Peyer's patch (tissue), 4 donors: Measurements from ENCODE around the gene COPZ2. TPM values are rescaled to one million over a fixed set of nuclear protein-coding genes. Genes with fewer than 3 reads are reported as not detected.

Source experiments
- DNase-seq, 3 donors: peaks; one replicate each; pipeline ENCODE4 v3.0.0-alpha.2; 2017 to 2019
- H3K27ac ChIP-seq, 4 donors: fragments of 200-600 bp; sonication (generic); one replicate each; pipeline ENCODE4 v1.5.1; 2016 to 2019
- H3K27me3 ChIP-seq, 2 donors: fragments of 200-600 bp; sonication (generic); one replicate each; pipeline ENCODE4 v1.5.1; 2019
- H3K36me3 ChIP-seq, 3 donors: fragments of 200-600 bp; sonication (generic); one replicate each; pipeline ENCODE4 v1.5.1; 2016 to 2019
- H3K4me1 ChIP-seq, 4 donors: fragments of 200-600 bp; sonication (generic); one replicate each; pipeline ENCODE4 v1.5.1; 2016 to 2019
- H3K4me3 ChIP-seq, 4 donors: fragments of 200-600 bp; sonication (generic); 1 replicate in 3 of 4; 2 replicates in 1 of 4; pipeline ENCODE4 v1.5.1; 2016 to 2019; ENCODE audit warnings: mild to moderate bottlenecking in 1 of 4
- H3K9me3 ChIP-seq, 4 donors: fragments of 200-600 bp; sonication (generic); one replicate each; pipeline ENCODE4 v1.5.1; 2016 to 2019; ENCODE audit warnings: mild to moderate bottlenecking in 1 of 4
- POLR2A ChIP-seq, 2 donors: fragments of 450-650 bp; IDR thresholded peaks; one replicate each; pipeline ENCODE4 v1.5.1; 2017; ENCODE audit warnings: antibody characterized with exemption in 2 of 2, mild to moderate bottlenecking in 2 of 2, moderate library complexity in 2 of 2
- total RNA-seq, 4 donors: library from RNA; depleted of rRNA; stranded (reverse); fragments of >200 nt; gene quantifications; one replicate each; pipeline ENCODE4 v1.1.0, GENCODE V29; 2016
- TF ChIP-seq, protein P1 (sequence below), 6 experiments: fragments of 450-650 bp in 4 of 6; fragments of 200-600 bp in 2 of 6; sonication (generic) in 1 of 6; IDR thresholded peaks; one replicate each; pipeline ENCODE4 v1.5.1; 2017 to 2019; ENCODE audit warnings: antibody characterized with exemption in 6 of 6, mild to moderate bottlenecking in 3 of 6, moderate library complexity in 1 of 6

Gene COPZ2
- total RNA-seq, 4 donors from 2014 or later: 2.2 to 27.2 (median 7.0) TPM

DNA sequence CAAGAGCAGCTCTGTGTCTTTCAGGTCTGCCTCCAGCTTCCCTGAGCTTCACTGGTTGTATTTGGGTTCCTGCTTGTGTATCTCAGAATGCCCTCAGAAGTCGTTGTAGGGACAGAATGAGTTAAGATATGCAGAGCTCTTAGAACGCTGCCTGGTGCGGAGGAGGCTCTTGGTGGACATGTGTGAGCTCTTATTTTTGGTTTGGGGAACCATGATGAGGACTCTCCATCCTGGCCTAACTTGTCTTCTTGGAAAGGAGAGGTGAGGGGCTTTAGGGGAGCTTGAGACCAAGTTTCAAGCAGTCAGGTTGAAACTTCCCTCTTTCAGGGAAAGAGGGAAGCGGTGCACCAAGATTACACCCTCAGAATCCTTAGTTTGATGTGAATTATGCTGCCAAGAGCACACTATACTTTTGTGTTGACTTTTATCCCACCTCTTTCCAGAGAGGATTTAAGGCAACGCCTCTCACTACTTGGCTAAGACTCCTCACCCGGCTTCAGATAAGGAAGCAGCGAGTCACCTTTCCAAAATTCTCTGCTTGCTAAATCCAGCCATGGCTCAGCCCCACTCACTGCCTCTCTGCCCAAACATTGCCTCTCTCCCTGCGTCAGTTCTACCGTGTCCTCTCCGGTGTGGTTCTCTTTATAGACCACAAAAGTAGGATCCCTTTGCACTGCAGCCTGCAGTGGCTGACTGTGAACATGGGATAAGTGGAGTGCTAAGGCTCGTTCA, 53.9 kb downstream of the COPZ2 start:
- TF ChIP-seq, protein P1, sequence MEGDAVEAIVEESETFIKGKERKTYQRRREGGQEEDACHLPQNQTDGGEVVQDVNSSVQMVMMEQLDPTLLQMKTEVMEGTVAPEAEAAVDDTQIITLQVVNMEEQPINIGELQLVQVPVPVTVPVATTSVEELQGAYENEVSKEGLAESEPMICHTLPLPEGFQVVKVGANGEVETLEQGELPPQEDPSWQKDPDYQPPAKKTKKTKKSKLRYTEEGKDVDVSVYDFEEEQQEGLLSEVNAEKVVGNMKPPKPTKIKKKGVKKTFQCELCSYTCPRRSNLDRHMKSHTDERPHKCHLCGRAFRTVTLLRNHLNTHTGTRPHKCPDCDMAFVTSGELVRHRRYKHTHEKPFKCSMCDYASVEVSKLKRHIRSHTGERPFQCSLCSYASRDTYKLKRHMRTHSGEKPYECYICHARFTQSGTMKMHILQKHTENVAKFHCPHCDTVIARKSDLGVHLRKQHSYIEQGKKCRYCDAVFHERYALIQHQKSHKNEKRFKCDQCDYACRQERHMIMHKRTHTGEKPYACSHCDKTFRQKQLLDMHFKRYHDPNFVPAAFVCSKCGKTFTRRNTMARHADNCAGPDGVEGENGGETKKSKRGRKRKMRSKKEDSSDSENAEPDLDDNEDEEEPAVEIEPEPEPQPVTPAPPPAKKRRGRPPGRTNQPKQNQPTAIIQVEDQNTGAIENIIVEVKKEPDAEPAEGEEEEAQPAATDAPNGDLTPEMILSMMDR (IDR thresholded peaks at IDR 0.05): no peak
- TF ChIP-seq POLR2A (IDR thresholded peaks at IDR 0.05): no peak
- no peak overlapping the region for H3K4me3 ChIP-seq
- no peaks in the 10 kb centered on the region for H3K9me3 ChIP-seq
- H3K4me1 ChIP-seq: no peaks in the 10 kb centered on the region
- H3K27me3 ChIP-seq: no peaks in the 10 kb centered on the region
- H3K36me3 ChIP-seq: peaks cover 0 to 57% (median 0%) of the 10 kb centered on the region in 3 donors
- no peak overlapping the region for H3K27ac ChIP-seq
- DNase-seq: no peak

GRCh38 chr17:47982645-47983390, 54.8 kb downstream of the COPZ2 start:
- Histone ChIP-seq H3K4me1 (no peaks in the 10 kb centered on the region), H3K9me3 (no peaks in the 10 kb centered on the region), H3K36me3 (peaks cover 0 to 65% (median 0%) of the 10 kb centered on the region in 3 donors), H3K27me3 (no peaks in the 10 kb centered on the region), H3K27ac (no peak overlapping the region), H3K4me3 (no peak overlapping the region)
- no peak for DNase-seq
- no peak for TF ChIP-seq POLR2A (IDR thresholded peaks at IDR 0.05)
- TF ChIP-seq, protein P1 (IDR thresholded peaks at IDR 0.05): no peak

DNA sequence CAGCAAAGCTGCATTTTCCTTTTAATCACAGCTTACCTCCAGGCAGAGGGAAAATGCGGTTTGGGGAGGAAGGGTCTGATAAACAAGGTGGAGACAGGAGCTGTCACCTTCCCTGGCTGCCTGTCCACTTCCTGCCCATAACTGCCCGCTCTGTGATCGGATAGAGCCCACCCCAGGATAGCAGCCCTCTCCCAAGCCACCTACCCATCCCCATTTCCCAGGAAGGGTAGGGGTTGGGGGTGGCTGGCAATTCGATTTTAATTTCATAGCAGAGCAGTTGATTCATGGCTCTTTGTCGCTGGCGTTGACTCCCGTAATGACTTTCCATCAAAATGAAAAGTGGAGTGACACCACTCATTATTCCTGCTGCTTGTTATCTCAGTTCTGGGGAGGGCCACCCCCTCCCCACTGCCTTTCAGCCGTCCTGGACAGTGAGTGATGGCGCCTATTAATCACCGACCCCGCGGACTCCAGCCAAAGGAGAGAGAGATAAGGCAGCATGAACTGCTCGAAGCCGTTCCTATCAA, 55.4 kb downstream of the COPZ2 start:
- H3K4me3 ChIP-seq: no peak overlapping the region
- no peaks in the 10 kb centered on the region for H3K9me3 ChIP-seq
- H3K27me3 ChIP-seq: no peaks in the 10 kb centered on the region
- peaks cover 0 to 72% (median 0%) of the 10 kb centered on the region in 3 donors for H3K36me3 ChIP-seq
- H3K4me1 ChIP-seq: no peaks in the 10 kb centered on the region
- H3K27ac ChIP-seq: no peak overlapping the region
- DNase-seq: no peak
- TF ChIP-seq POLR2A (IDR thresholded peaks at IDR 0.05): no peak
- TF ChIP-seq, protein P1 (IDR thresholded peaks at IDR 0.05): no peak

DNA sequence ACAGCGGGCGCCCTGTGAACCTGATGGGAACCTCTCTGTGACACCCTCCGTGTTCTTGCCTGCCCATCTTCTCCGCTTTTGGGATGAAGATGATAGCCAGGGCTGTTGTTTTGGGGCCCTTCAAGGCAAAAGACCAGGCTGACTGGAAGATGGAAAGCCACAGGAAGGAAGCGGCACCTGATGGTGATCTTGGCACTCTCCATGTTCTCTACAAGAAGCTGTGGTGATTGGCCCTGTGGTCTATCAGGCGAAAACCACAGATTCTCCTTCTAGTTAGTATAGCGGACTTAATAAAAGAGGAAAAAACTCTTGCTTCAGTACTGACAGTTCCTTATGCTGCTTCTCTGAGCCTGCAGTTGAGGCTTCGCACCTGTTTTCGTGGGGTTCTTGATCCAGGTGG, 56.1 kb downstream of the COPZ2 start:
- no peak for TF ChIP-seq POLR2A (IDR thresholded peaks at IDR 0.05)
- TF ChIP-seq, protein P1 (IDR thresholded peaks at IDR 0.05): no peak
- no peaks in the 10 kb centered on the region for H3K27me3 ChIP-seq
- H3K4me3 ChIP-seq: no peak overlapping the region
- H3K4me1 ChIP-seq: no peaks in the 10 kb centered on the region
- H3K27ac ChIP-seq: no peak overlapping the region
- H3K36me3 ChIP-seq: peaks cover 0 to 79% (median 0%) of the 10 kb centered on the region in 3 donors
- no peaks in the 10 kb centered on the region for H3K9me3 ChIP-seq
- DNase-seq: no peak

DNA sequence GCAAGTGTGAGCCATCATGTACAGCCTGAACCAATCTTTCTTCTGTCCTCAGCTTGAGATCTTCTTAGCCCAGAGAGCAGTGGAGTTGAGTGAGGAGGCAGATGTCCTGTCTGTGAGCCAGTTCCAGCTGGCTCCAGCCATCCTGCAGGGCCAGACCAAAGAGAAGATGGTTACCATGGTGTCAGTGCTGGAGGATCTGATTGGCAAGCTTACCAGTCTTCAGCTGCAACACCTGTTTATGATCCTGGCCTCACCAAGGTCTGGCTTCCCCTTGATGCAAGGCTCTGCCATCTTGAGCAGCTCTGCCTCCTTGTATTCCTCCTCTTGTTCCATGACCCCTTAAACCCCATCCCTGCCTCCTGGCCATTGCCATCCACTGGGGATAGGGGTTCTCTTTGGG, 57.1 kb downstream of the COPZ2 start:
- H3K4me3 ChIP-seq: no peak overlapping the region
- H3K27me3 ChIP-seq: no peaks in the 10 kb centered on the region
- DNase-seq: no peak
- H3K27ac ChIP-seq: no peak overlapping the region
- no peaks in the 10 kb centered on the region for H3K4me1 ChIP-seq
- peaks cover 0 to 88% (median 0%) of the 10 kb centered on the region in 3 donors for H3K36me3 ChIP-seq
- no peak for TF ChIP-seq POLR2A (IDR thresholded peaks at IDR 0.05)
- TF ChIP-seq, protein P1 (IDR thresholded peaks at IDR 0.05): no peak
- no peaks in the 10 kb centered on the region for H3K9me3 ChIP-seq
